Adrenal gland (tissue), 5 donors: ENCODE measurements around the gene SPOP.

Experiments
- CTCF ChIP-seq, 6 experiments: fragments of 450-650 bp in 4 of 6; fragments of 200-600 bp in 2 of 6; sonication (generic) in 1 of 6; IDR thresholded peaks; 1 replicate in 5 of 6; 2 replicates in 1 of 6; pipeline versions ENCODE4 v1.5.1 to v1.8.0; 2016 to 2021; ENCODE audit warnings: antibody characterized with exemption in 6 of 6, mild to moderate bottlenecking in 2 of 6, moderate library complexity in 1 of 6
- POLR2A ChIP-seq, 2 donors: fragments of 450-650 bp; IDR thresholded peaks; one replicate each; pipeline ENCODE4 v1.6.1; 2017; ENCODE audit warnings: antibody characterized with exemption in 2 of 2, mild to moderate bottlenecking in 2 of 2, moderate library complexity in 1 of 2
- donor health status: DM: no; HTN: no; CAD: no.

- TF ChIP-seq CTCF (IDR thresholded peaks at IDR 0.05) (no peak), POLR2A (IDR thresholded peaks at IDR 0.05) (no peak)
Observed at GRCh38 chr17:49635121-49635520, 42.8 kb downstream of the SPOP start.
